ENCODE results near the gene RSBN1L.

- TF ChIP-seq CTCF (IDR thresholded peaks at IDR 0.05) = no peak
- TF ChIP-seq POLR2AphosphoS5 (IDR thresholded peaks at IDR 0.05; ENCODE audit: insufficient read depth in 1 of 2, low read depth in 1 of 2) = no peak
Observed at GRCh38 chr7:77664715-77665114, 31.5 kb upstream of the RSBN1L start.

All from vagina (tissue), 2 donors.